NAMALWA (cell line): ENCODE results near the gene HNRNPF.
"Not testable (repeated sequence)": the region's sequence is repeated elsewhere in the genome, so short reads cannot be mapped to it uniquely, and the experiment has no call there.

Experiments used
- DNase-seq: peaks from one replicate; pipeline ENCODE4 v3.0.0-alpha.2; 2015; ENCODE audit warnings: low spot score

The HNRNPF gene

GRCh38 chr10:43348511-43349312 is 60.3 kb downstream of the HNRNPF start:
- DNase-seq: peak; percentile 91

DNA sequence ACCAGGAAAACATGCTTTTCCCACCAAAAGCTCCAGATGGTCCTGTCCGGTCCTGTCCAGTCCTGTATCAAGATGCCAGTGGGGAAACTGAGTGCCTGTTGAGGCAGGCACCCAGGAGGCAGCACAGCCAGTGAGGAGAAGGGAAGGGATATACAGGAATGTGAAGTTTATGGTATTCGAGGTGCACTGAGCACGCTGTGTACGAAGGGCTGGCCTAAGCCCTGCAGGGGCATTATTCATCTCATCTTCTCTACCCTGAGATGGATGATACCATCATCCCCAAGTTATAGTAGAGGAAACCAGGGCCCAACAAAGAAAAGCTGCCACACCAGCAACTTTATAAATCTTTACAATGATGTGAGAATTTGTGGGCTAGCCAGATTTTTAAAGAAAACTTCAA is 61.0 kb downstream of the HNRNPF start:
- DNase-seq: no peak

DNA sequence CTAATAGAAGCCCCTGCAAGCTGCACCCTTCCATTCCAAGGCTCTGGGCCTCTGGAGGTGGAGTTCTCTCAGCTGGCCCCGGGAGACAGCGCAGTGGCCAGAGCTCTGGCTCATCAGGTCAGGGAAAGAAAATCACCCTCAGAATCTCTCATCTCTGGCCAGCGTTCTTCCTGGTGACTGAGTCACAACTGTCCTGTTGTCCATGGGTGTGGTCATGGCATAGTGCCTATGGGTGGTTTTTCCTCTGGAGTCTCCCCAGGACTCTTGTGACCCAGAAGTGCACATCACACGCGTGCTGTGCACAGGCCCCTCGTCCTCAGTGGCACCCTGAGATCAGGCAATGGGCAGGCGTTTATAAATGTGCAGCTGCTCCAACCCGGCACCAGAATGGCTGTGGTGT is 64.9 kb downstream of the HNRNPF start:
- DNase-seq: no peak

GRCh38 chr10:43343126-43343525 is 65.9 kb downstream of the HNRNPF start:
- no peak for DNase-seq

- no peak for DNase-seq
These were observed 66.5 kb downstream of the HNRNPF start for GRCh38 chr10:43342279-43343125.

DNA sequence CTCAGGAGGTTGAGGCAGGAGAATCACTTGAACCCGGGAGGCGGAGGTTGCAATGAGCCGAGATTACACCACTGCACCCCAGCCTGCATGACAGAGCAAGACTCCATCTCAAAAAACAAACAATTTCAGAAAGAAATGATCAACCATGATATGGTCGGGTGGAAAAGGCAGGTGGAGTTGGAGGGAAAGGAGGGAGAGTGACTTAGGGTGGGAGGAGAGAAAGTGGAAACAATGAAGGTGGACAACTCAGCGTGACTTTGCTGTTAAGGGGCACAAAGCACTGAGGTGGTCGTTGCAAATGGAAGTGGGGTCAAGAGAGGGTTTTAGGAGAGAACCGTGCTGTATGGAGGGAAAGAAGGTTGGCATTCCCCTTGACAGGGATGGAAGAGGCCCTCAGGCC is 67.5 kb downstream of the HNRNPF start:
- DNase-seq: no peak

DNA sequence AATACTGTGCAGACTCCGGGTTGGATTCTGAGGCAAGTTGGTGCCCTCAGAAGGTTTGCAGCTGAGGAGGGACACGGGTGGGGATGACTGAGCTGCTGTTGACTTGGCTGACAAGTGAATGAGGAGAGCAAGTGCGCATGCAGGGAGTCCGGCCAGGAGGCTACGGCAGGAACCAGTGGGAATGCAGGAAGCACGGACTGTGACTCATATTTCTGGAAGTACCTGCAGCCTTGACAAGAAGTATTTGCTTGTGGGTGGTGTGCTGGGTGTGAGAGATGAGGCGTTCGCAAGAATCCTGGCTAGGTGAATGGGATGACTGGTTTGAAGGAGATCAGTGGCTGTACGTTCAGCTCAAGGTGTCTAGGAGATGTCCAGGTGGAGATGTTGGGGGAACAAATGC is 68.4 kb downstream of the HNRNPF start:
- DNase-seq: no peak

DNA sequence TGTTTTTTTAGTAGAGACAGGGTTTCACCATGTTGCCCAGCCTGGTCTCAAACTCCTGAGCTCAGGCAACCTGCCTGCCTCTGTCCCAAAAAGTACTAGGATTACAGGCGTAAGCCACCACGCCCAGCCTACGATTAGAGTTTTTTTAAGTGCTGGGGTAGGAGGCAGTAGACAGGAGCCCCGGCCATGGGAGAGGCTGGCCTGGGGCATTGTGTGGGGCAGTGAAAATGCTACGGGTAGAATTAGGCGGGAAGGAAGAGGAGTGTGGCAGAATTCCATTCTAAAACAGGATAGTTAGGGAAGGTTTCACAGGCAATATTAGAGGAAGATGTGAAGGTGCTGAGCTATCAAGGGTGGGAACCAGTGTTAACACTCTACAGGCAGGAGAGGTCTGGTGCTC is 68.9 kb downstream of the HNRNPF start:
- DNase-seq: no peak

- DNase-seq: no peak
These were observed 69.8 kb downstream of the HNRNPF start for GRCh38 chr10:43339136-43339535.

GRCh38 chr10:43338117-43338516 is 70.9 kb downstream of the HNRNPF start:
- DNase-seq: no peak

DNA sequence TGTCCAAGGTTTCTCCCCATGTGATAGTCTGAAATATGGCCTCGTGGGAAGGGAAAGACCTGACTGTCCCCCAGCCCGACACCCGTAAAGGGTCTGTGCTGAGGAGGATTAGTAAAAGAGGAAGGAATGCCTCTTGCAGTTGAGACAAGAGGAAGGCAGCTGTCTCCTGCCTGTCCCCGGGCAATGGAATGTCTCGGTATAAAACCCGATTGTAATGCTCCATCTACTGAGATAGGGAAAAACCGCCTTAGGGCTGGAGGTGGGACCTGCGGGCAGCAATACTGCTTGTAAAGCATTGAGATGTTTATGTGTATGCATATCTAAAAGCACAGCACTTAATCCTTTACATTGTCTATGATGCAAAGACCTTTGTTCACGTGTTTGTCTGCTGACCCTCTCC is 71.5 kb downstream of the HNRNPF start:
- not testable (repeated sequence) for DNase-seq

GRCh38 chr10:43336641-43337318 is 72.2 kb downstream of the HNRNPF start:
- DNase-seq: no peak

GRCh38 chr10:43336061-43336460 is 72.9 kb downstream of the HNRNPF start:
- no peak for DNase-seq
